DMS 273 (cell line): ENCODE data around the gene CASZ1.

ENCODE experiments used
- DNase-seq: peaks from one replicate; lab custom pipeline; 2025; ENCODE audit not compliant: unreplicated experiment; lab: John Stamatoyannopoulos, UW

The CASZ1 gene

DNA sequence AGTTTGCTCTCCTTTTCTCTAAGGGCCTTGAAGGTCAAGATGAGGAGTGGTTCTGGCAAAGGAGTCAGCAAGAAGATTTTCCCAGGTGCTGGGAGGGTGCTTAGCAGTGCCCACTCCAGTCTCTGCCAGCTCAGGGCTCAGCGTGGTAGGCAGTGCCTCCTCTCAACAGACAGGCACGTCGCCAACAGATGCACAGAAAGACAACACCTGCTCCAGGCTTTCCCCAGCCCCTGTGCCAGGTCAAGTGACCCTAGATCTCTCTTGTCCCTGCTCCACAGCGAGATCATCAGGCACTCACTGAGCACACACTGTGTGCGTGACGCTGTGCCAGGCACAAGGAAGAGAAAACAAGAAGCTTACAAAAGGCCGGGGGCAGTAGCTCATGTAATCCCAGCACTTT, 86.0 kb downstream of the CASZ1 start:
- DNase-seq = no peak

DNA sequence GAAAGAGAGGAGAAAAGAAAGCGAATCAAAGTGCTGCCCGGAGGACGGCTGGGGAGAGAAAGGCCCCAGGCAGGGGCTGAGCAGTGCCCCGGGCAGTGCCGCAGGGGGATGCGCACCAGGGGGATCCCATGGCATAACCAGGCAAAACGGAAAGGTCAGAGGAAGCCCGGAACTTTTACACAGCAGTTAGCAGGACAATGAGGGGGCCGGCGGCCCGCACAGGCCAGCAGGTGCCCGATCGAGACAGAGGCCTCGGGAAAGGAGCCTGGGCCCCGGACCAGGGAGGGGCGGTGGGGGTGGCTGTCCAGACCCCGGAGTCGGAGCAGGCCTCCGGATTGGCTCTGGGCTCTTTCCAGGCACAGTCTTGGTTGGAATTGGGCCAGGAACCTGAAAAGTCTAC, 86.8 kb downstream of the CASZ1 start:
- DNase-seq = no peak

DNA sequence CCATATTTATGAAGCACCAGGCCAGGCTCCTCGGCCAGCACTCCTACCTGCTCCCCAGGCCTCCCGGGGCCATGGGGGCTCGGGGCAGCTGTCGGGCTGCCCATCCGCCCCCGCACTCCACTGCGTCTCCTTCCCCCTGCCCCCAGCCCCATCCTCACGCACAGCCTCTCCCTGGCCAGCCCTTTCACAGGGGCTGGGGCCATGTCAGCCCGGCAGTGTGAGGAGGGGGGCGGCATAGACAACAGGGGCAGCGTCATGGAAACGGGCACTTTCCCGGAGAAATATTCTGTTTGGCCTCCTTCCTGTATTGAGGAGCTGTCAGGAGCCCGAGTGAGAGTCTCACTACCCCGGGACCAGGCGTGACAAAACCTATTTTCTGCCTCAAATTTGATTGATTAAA, 87.3 kb downstream of the CASZ1 start:
- no peak for DNase-seq

DNA sequence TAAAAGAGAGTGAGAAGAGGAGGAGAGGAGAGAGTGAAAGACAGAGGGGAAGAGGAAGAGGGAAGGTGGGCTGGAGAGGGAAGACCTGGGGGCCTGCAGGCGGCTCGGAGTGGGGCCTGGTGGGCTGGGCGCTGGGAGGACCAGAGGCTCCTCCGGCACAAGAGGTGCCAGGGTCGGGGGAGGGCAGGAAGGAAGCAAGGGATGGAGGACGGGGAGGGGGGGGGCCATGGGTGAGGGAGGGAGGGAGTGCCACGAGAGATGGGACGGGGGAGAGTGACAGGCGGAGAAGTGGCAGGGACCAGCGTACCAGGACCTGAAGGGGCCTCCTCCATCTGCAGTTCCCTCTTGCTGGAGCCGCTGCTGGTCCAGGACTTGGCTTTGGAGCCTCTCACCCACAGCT, 87.7 kb downstream of the CASZ1 start:
- DNase-seq = no peak

DNA sequence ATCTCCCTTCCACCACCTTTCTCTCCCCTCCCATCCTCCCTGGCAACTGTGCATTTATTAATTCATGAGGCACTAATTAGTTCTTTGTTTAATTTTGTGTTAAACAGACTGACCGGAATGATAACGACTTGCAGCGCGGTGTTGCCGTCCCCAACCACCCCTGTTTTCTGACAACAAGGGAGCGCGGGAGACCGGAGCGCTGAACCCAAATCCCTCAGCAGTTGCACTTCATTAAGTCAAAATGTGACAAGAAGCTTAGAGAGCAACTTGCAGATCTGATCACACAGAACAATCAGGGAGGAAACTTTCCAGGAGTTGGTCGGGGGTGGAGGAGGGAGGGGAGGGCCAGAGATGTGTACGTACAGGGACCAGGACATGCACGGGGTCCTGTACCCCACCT, 89.2 kb downstream of the CASZ1 start:
- no peak for DNase-seq

DNA sequence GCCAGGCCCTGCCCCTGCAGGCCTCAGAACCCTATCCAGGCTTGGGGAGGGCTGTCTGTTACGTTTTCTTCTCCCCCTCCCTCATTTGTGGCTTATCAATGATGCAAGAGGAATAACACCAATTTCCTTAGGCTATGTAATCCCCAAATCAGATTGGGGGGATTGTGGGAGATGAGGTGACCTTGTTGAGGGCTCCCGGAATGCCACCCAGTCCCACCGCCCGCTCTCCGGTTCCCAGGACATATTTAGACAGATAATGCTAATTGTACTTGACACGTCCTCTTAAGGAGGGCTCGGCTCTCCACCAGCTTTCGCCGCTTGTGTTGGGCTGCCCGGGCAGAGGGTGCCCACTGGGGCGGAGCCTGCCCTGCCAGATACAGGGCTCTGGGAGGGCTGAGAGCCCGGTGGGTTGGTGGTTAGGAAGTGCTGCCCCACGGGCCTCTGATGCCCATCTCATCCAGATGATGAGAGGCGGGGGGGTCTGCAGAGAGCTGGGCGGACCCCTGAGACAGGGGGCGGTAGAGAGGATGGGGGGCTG, 90.0 kb downstream of the CASZ1 start:
- DNase-seq = no peak

DNA sequence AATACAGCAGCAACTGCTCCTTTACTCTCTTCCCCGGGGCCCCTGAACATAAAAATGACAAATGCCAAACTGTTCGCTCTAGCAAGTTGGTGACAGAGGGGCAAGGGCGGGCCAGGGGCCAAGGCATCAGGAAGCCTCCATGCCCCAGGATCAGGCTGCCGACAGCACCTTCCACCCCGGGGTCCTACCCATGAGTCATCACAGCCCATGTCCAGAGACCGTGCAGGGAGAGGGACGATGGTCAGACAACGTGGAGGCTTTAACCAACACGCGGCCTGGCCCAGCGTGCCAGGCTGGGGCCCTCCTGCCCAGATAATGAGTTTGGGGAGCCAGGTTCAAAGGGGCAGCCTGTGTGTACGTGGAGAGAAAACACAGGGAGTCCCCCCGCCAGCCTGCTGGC, 90.5 kb downstream of the CASZ1 start:
- no peak for DNase-seq

DNA sequence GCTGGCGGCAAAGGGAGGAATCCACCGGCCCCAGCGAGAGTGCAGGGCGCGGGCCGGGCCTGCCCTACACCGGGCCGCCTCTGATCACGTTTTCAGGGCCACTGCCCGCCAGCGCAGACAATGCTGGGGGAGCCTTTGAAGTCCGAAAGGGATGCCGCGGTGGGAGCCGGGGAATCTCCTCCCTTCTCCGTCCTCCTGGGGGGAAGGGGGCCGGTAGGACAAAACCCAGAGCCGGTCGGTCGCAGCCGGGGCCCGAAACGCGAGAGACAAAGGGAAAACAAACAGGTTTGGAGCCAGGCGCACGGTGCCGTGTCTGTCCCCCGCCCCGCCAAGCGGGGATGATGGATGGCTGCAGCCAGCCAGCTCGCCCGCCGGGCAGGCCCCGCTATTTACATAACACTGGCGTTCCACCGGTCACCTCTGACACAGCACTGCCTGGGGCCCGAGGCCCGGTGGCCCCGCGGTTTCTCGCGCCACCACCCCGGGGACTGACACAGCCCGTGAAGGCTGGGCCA, 92.0 kb downstream of the CASZ1 start:
- DNase-seq = no peak

DNA sequence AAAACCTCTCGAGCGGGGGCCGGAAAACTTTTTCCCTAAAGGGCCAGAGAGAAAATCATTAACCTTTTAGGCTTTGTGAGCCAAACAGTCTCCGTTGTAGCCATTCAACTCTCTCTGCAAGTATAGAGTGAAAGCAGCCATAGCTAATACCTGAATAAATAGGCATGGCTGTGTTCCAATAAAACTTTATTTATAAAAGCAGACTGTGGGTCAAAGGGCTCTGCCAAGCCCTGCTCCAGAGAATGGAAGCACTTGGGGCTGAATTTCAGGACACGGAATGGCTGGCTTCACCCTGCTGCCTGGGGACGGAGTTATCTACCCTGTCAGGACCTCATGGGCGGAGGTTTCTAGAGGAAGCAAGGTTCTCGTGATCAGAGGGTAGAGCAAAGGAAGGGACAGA, 92.7 kb downstream of the CASZ1 start:
- no peak for DNase-seq

DNA sequence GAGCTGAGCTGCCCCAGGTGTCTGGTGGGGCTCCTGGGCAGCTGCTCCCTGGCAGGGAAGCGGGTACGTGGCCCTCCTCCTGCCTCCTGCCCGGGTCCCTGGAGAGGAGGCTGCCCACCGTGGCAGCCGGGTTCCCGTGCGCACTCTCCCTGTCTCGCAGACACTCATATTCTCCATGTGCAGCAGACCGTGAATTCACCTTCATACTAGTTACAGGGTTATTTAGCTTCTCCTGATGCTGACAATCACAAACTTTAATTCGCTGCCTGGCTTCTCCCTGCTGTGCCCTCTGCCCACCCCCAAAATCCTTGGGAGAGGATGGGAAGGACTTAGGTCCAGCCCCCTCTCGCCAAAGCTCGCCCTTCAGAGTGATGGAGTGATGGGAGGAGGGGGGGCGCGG, 95.3 kb downstream of the CASZ1 start:
- DNase-seq = no peak

DNA sequence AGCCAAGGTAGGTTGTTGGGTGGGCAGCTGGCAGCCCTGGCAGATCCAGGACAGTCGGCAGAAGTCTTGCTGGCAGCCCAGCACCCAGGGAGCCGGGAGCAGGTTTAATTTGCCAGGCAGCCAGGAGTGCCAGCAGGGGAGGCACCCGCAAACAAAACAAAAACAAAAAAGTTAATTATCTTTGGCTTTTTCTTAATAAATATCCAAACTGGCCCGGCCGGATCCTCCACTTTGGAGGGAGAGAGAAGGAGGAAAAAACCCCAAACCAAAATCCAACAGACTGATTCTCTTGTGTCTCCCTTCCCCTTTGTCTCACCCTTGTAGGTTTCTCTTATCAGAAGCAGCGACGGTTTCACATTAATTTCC, 97.0 kb downstream of the CASZ1 start:
- DNase-seq = no peak

DNA sequence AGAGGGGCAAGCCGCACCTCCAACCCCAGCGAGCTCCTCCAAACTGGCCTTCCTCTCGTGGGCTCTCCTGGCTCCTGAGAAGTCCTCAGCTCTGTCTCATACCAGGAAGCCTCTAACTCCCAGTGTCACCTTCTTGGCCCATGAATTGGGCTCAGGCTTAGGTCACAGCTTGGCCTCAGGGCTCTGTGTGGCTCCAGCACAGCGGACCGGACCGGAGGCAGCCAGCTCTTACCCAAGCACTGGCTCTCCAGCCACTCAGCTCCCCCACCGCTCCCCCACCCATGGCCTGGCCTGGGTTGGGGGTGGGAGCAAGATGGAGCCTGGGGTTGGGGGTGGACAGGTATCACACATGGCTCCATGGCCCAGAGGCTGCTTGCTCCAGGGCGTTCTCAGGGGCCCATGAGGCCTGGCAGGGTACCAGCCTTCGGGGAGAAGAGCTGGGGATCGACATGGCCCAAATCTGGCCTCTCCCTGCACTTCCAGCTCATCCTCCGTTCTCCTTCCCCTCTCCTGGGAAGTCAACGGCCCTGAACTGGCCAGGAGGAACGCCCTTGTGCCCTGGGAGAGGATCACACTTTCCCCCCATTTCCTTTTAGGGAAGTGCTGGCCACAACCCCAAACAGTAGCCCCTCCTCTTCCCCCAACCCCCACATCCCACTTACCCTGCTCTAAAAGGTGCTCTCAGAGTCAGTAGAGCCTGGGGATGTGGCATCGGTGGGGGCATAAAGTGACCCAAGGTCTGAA, 97.5 kb downstream of the CASZ1 start:
- no peak for DNase-seq

DNA sequence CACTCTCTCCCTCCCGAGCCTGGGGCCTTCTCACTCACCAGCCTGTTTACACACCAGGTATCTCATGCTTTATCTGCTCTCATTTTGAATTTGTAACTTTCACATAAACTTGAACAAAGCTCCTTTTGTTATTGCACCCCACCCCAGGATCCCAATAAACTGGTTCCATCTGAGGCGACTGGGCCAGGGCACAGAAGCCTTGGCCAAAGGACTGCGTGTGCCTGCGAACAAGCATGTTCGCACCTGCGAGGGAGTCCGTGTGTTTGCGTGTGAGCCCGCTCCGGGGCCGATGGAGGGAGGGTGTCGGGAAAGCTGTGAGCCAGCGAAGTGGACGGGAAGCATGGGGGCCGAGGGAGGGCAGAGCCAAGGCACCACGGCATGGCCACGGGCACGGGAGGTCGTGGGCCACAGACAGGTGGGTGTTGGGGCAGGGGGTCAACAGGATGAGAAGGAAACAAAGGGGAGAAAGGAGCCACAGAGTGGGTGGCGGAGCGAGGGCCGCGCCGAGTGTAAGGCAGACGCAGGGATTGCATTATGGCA, 98.8 kb downstream of the CASZ1 start:
- DNase-seq = no peak

DNA sequence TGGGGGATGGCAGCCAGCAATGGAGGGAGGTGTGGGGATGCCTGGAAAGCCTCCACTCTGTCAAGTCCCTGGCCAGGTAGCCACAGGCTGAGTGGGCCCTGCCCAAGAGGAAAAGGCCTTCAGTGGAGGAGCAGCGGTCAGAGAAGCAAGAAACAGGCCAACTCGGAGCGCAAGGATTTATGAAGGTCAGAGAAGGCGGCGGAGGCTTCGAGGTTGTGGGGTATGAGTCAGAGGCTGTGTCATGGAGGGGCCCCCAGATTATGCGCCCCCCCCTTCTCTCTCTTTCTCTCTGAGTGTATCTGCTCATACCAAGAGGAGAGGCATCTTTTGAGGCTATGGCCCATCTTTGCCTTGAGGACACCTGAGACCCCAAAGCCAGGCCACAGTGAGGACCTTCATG, 99.5 kb downstream of the CASZ1 start:
- DNase-seq = no peak

DNA sequence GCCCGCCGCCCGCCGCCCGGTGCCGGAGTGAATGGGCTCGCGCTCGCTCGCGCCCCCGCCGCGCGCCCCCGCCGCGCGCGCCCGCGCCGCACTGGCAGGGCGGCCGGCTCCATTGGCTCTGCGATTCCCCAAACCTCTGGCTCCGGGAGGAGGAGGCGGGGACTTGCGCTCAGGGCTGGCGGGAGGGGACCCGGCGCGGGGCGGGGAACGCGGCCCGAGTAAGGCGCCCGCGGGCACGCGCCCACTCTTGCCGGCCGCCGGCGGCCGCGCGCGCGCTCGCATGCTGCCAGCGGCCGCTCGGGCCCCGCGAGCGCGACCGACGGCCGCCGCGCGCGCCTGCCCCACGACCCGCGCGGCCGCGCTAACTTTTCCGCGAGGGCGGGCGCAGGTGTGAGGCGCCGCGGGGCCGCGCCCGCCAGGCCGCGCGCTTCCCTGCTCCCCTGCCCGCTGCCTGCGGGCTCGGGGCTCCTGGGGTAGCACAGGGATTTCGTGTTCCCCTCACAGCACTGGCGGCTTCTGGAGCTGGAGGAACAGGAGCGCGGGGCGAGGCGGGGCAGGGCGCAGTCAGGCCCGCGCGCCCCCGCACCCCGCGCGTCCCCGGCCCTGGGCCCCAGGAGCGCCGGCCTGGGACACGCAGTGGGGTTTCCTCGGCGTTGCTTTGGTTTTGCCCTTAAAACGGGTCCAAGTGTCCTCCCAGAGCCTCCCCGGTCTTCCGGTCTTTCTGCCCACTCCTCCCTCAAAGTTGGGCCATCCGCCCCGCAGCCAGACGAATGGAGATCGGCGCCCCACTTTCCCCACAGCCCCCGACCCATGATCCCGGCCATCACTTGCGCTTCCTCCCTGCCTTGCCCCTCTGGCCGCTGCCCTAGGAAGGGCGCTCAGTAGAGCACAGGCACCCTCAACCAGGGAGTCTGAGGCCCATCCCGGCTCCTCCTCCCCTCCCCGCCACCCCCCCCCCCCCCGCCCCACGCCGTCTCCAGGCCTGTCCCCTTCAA, 101.5 kb downstream of the CASZ1 start:
- peak; percentile 96 for DNase-seq

DNA sequence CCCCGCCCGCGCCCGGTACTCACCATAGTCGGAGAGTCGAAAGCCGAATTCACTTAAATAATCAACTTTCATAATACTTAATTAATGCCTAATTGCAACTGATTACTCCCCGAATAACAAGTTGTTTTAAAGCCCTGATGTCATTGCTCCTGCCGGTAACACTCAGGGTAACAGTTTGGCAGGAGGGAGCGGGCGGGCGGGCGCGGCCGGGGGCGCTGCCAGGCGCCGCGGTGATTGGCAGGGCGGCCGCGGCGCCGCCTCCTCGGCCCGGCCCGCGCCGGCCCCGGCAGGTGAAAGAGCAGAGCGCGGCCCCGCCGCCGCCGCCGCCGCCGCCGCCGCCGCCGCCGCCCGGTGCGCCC, 102.2 kb downstream of the CASZ1 start:
- peak; percentile 94 for DNase-seq

DNA sequence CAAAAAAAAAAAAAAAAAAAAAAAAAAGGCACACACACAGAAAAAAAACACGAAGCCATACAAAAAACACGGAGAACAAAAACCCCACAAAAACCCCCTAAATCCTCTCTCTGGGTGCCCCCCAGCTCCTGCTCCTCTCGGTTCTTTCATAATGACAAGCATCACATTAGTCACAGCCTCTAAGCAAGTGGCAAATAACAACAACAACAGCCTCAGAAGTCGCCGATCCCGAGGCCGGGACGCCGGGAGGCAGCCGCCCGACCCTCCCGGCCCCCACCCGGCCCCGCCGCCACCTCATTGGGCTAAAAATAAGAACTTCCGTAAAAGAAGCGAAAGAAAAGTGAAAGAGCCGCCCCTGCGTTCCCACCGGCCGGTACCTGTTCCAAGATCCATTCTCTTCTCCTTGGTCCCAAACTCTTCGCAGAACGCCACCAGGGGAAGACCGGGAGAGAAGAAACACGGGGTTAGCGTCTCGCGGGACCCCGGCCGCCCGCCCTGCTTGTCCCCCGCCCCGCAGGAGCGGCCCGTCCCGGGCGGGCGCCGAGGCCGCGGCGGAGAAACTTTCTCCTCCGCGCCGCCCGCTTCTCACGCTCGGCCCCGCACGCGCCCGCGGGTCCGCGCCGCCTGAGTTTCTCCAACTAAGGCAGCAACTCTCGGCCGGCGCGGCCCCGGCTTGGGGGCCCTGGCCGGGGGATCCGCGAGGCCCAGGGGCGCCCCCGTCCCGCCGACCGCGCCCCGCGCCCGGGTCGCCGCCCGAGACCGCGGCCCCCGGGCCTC, 102.8 kb downstream of the CASZ1 start:
- DNase-seq = peak; percentile 71

DNA sequence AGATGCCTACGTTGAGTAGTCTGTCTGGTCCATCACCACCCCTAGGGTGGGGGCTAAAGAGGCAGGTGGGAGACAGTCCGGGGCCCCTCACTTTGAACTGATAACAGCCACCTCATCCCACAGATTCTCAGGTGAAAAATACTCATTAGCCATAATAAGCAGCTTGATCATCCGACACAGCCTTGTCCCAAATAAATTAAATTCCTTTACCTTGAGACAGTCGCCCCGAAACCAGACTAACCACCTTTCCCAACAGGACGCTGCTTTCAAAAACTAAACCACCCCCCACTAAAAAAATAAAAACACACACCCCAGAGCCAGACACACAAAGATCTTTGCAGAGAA, 103.3 kb downstream of the CASZ1 start:
- no peak for DNase-seq

DNA sequence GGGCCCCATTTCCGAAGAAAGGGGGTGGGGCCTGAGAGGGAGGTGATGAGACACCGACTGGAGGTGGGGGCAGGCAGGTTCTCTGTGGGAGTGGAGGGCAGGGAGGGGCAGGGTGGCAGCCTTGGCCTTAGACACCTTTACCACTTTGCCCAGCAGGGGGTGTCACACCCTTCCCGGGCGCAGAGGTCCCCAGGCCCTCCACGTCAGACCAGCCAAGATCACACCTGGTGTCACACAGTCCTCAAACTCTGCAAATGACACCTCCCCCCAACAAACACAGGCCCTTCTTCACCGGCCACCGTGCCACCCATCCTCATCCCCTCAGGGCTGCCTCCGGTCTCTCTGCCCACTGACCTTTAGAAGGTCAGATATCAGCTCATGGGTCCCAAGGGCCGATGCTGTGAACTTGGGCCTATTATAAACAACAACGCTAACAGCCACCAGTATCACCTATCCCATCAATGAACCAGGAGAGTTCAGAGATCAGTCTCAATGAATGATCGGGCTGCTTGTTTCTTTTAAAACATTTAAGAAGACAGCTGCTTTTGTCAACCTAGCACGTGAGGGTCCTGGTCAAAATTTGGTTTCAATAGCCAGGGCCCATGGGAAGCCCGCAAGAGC, 103.9 kb downstream of the CASZ1 start:
- peak; percentile 67 for DNase-seq

DNA sequence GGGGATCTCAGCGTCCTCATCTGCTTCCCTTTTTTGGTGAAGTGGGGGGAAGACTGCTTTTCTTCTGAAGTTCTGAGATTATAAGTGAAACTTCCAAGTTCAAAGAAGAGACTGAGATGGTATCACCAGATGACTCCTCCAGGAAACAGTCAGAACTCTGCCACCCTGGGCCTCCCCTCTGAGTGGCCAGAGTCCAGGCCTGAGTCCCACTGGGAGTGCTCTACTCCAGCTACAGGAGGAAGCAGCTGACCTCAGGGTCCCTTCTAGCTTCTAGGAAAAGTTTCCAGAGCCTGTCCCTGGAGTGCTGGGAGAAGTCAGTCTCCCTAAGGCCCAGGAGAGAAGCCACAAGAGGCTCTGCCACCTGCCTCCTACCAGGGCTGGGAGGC, 104.7 kb downstream of the CASZ1 start:
- no peak for DNase-seq
